ENCODE results near the gene ATP2C2.

GRCh38 chr16:84486551-84487235 lies 118.4 kb downstream of the ATP2C2 start:
- no peak for TF ChIP-seq FOXK1 (CRISPR knock-in tag; IDR thresholded peaks at IDR 0.05; ENCODE audit: borderline replicate concordance)
- no peak for TF ChIP-seq ZNF512 (tag; IDR thresholded peaks at IDR 0.05)
- TF ChIP-seq CHD1 (IDR thresholded peaks at IDR 0.05; ENCODE audit: low read length): no peak
- no peak for TF ChIP-seq RNF2 (IDR thresholded peaks at IDR 0.05)
- TF ChIP-seq NBN (IDR thresholded peaks at IDR 0.05; ENCODE audit: low read depth): no peak
- TF ChIP-seq CBX2 (IDR thresholded peaks at IDR 0.05; ENCODE audit: insufficient read depth, low read length, poor library complexity, severe bottlenecking): no peak
- TF ChIP-seq ELF1 (tag; IDR thresholded peaks at IDR 0.05): no peak
- no peak for TF ChIP-seq MYBL2 (IDR thresholded peaks at IDR 0.05; ENCODE audit: low read depth)
- TF ChIP-seq MYBL2 (CRISPR knock-in tag; IDR thresholded peaks at IDR 0.05; ENCODE audit: borderline replicate concordance): no peak
- peak; percentile 16 to 55 (median 28); a peak in 4 of 6 replicates for TF ChIP-seq CTCF (IDR thresholded peaks at IDR 0.05 in 2 of 3, conservative IDR thresholded peaks at IDR 0.05 in 1 of 3; ENCODE audit: insufficient read depth in 2 of 3, low read depth in 1 of 3, low read length in 3 of 3)
- no peak for TF ChIP-seq POLR2AphosphoS5 (IDR thresholded peaks at IDR 0.05; ENCODE audit: control insufficient read depth, insufficient read depth, low read depth, low read length)
- TF ChIP-seq EHMT2 (IDR thresholded peaks at IDR 0.05): no peak
- TF ChIP-seq SPI1 (IDR thresholded peaks at IDR 0.05; ENCODE audit: borderline replicate concordance, low read depth, low read length): no peak

Measured in K562 (cell line).